ENCODE results near the gene PTPRO. TPM values are rescaled to one million over a fixed set of nuclear protein-coding genes. Genes with fewer than 3 reads are reported as not detected.

The PTPRO gene
- total and polyA plus RNA-seq, 10 of the 15 experiments (the other 5 are each of a cell fraction or from before 2014, with no cell fraction given): 1.2 to 5.3 (median 3.5) TPM

DNA sequence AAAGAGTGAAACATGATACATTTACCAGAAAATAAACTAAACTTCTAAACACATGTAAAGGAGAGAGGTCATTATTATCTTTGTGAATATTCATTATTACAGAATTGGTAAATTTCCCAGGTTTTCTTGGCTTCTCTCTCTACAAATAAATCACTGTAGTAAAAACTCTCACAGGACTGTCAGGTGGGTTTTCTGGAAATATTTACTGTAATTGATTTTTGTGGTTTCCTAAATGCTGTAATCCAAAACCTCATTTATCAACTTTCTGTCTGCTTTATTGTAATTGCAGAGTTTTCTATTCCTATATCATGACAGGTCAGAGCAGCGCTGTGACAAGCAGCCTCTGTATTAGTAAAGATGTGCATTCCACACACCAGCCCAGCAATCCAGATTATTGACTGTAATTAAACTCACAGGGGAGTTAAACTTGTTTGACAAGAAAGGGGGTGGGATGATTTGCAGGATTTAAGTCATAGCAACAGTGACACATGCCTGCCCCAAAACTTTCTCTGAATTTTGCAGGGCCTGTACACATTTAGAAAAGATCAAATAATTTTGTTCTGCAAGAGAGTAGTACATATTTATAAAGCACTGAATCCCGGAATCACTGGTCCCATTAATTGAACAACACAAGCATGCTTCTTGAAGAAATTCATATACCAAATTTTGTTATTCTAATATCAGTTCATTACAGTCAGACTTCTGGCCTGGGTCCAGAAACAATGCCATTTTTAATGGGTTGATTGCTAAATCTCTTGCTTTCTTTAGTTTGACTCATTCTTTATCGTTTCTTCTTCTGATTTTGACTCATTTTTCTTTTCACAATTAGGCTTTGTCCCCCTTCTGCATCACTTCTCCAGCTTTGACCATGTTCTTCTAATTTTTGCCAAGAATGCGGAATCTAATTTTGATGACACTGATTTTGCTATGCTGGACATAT is 42.2 kb downstream of the PTPRO start:
- ChIA-PET CTCF (no interaction called here), RAD21 (ENCODE audit: unreplicated experiment) (no interaction called here)
- H3K4me1 ChIP-seq (ENCODE audit: control insufficient read depth, insufficient read depth, low read length): no peaks in the 10 kb centered on the region
- TF ChIP-seq WRNIP1 (IDR thresholded peaks at IDR 0.05; ENCODE audit: borderline replicate concordance, low read depth, low read length) (no peak), IRF4 (IDR thresholded peaks at IDR 0.05; ENCODE audit: low read depth, low read length) (no peak), PAX5 (IDR thresholded peaks at IDR 0.05; ENCODE audit: borderline replicate concordance, low read depth, low read length) (no peak), ESRRA (IDR thresholded peaks at IDR 0.05; ENCODE audit: low read length) (no peak), SUPT20H (IDR thresholded peaks at IDR 0.05; ENCODE audit: borderline replicate concordance, control insufficient read depth, low read depth, low read length) (no peak), TCF3 (IDR thresholded peaks at IDR 0.05; ENCODE audit: borderline replicate concordance, insufficient read depth, low read depth, low read length) (no peak), CREB1 (IDR thresholded peaks at IDR 0.05; ENCODE audit: low read depth) (no peak), NRF1 (conservative IDR thresholded peaks at IDR 0.05; ENCODE audit: low read depth, low read length) (no peak), BHLHE40 (IDR thresholded peaks at IDR 0.05; ENCODE audit: borderline replicate concordance in 1 of 2, low read depth in 2 of 2, low read length in 1 of 2) (no peak), YY1 (IDR thresholded peaks at IDR 0.05; ENCODE audit: low read depth, low read length) (no peak), FOS (IDR thresholded peaks at IDR 0.05; ENCODE audit: borderline replicate concordance, extremely low read depth, insufficient read length) (no peak)
- TF ChIP-seq, protein P1, sequence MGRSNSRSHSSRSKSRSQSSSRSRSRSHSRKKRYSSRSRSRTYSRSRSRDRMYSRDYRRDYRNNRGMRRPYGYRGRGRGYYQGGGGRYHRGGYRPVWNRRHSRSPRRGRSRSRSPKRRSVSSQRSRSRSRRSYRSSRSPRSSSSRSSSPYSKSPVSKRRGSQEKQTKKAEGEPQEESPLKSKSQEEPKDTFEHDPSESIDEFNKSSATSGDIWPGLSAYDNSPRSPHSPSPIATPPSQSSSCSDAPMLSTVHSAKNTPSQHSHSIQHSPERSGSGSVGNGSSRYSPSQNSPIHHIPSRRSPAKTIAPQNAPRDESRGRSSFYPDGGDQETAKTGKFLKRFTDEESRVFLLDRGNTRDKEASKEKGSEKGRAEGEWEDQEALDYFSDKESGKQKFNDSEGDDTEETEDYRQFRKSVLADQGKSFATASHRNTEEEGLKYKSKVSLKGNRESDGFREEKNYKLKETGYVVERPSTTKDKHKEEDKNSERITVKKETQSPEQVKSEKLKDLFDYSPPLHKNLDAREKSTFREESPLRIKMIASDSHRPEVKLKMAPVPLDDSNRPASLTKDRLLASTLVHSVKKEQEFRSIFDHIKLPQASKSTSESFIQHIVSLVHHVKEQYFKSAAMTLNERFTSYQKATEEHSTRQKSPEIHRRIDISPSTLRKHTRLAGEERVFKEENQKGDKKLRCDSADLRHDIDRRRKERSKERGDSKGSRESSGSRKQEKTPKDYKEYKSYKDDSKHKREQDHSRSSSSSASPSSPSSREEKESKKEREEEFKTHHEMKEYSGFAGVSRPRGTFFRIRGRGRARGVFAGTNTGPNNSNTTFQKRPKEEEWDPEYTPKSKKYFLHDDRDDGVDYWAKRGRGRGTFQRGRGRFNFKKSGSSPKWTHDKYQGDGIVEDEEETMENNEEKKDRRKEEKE (IDR thresholded peaks at IDR 0.05): no peak
- TF ChIP-seq, protein P2, sequence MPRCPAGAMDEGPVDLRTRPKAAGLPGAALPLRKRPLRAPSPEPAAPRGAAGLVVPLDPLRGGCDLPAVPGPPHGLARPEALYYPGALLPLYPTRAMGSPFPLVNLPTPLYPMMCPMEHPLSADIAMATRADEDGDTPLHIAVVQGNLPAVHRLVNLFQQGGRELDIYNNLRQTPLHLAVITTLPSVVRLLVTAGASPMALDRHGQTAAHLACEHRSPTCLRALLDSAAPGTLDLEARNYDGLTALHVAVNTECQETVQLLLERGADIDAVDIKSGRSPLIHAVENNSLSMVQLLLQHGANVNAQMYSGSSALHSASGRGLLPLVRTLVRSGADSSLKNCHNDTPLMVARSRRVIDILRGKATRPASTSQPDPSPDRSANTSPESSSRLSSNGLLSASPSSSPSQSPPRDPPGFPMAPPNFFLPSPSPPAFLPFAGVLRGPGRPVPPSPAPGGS (IDR thresholded peaks at IDR 0.05; ENCODE audit: borderline replicate concordance, insufficient read depth, low read depth, low read length, poor library complexity, severe bottlenecking): no peak
- TF ChIP-seq, protein P3, sequence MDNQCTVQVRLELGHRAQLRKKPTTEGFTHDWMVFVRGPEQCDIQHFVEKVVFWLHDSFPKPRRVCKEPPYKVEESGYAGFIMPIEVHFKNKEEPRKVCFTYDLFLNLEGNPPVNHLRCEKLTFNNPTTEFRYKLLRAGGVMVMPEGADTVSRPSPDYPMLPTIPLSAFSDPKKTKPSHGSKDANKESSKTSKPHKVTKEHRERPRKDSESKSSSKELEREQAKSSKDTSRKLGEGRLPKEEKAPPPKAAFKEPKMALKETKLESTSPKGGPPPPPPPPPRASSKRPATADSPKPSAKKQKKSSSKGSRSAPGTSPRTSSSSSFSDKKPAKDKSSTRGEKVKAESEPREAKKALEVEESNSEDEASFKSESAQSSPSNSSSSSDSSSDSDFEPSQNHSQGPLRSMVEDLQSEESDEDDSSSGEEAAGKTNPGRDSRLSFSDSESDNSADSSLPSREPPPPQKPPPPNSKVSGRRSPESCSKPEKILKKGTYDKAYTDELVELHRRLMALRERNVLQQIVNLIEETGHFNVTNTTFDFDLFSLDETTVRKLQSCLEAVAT (IDR thresholded peaks at IDR 0.05): no peak
- TF ChIP-seq, protein P4, sequence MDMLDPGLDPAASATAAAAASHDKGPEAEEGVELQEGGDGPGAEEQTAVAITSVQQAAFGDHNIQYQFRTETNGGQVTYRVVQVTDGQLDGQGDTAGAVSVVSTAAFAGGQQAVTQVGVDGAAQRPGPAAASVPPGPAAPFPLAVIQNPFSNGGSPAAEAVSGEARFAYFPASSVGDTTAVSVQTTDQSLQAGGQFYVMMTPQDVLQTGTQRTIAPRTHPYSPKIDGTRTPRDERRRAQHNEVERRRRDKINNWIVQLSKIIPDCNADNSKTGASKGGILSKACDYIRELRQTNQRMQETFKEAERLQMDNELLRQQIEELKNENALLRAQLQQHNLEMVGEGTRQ (IDR thresholded peaks at IDR 0.05; ENCODE audit: borderline replicate concordance, low read depth, low read length): no peak

More for the DNA sequence above, 42.2 kb downstream of the PTPRO start:
- in situ Hi-C loops (cut with MboI): no loop called here
- Histone ChIP-seq H3K27me3 (replicated peaks in 1 of 2; ENCODE audit: control insufficient read depth in 2 of 2, insufficient read depth in 2 of 2, low read length in 1 of 2) (no peaks in the 10 kb centered on the region), H2AFZ (ENCODE audit: control insufficient read depth, low read depth, low read length) (no peak overlapping the region), H3K27ac (ENCODE audit: control insufficient read depth, insufficient read depth) (no peak overlapping the region), H3K9me3 (replicated peaks; ENCODE audit: control insufficient read depth, insufficient read depth, low read length) (no peaks in the 10 kb centered on the region), H3K4me2 (ENCODE audit: control insufficient read depth, insufficient read depth) (no peak overlapping the region), H3K79me2 (ENCODE audit: control insufficient read depth, insufficient read depth, low read length) (no peaks in the 10 kb centered on the region), H3K36me3 (ENCODE audit: control insufficient read depth in 2 of 2, insufficient read depth in 2 of 2, low read length in 1 of 2) (no peaks in the 10 kb centered on the region), H3K4me3 (no peak overlapping the region), H3K9ac (ENCODE audit: control insufficient read depth, insufficient read depth, low read length) (no peak overlapping the region), H4K20me1 (ENCODE audit: control insufficient read depth, insufficient read depth) (no peaks in the 10 kb centered on the region)
- no TSS peak for BruUV-seq (replicated peaks)
- FAIRE-seq (no peak), ATAC-seq (no peak), DNase-seq (ENCODE audit: low read depth, low spot score) (no peak)
- intact Hi-C loops (cut with micrococcal nuclease; ENCODE audit: unreplicated experiment): no loop called here
- POLR2A ChIA-PET: no interaction called here
- WGBS (ENCODE audit: insufficient coverage, insufficient replicate concordance, low lambda C conversion rate, missing lambda C conversion rate): 35% methylated on average over 4 of the region's 4 CpGs
- SMC1A ChIA-PET (ENCODE audit: uncharacterized antibody, unreplicated experiment): no interaction called here

Data from GM12878 (cell line).